Small intestine (tissue), 7 donors: ENCODE data around the gene LETM1. TPM values are rescaled to one million over a fixed set of nuclear protein-coding genes. Genes with fewer than 3 reads are reported as not detected.

Experiments used
- DNase-seq, 2 donors: peaks; one replicate each; pipeline versions ENCODE4 v3.0.0 to v3.0.0-alpha.2; 2013
- FAIRE-seq: peaks from 2 replicates; lab custom pipeline; 2012; peaks lifted over from hg19 to GRCh38; lab: Jason Lieb, UNC
- H3K27ac ChIP-seq, 3 donors: one replicate each; pipeline ENCODE4 v1.5.1; 2013; ENCODE audit warnings: low read length in 2 of 3, mild to moderate bottlenecking in 2 of 3, control low read depth in 1 of 3, inconsistent platforms in 1 of 3, low read depth in 1 of 3, moderate library complexity in 1 of 3
- H3K27me3 ChIP-seq, 3 donors: one replicate each; pipeline ENCODE4 v1.6.1; 2013; ENCODE audit warnings: low read length in 3 of 3, inconsistent platforms in 1 of 3; ENCODE audit not compliant: control insufficient read depth in 3 of 3, insufficient read depth in 3 of 3
- H3K36me3 ChIP-seq, 3 donors: one replicate each; pipeline ENCODE4 v1.6.1; 2013; ENCODE audit warnings: low read length in 3 of 3, inconsistent platforms in 1 of 3, low read depth in 1 of 3, mild to moderate bottlenecking in 1 of 3, moderate library complexity in 1 of 3; ENCODE audit not compliant: control insufficient read depth in 3 of 3, insufficient read depth in 2 of 3
- H3K4me1 ChIP-seq, 3 donors: one replicate each; pipeline ENCODE4 v1.6.1; 2013; ENCODE audit warnings: low read length in 2 of 3, inconsistent platforms in 1 of 3, low read depth in 1 of 3, mild to moderate bottlenecking in 1 of 3, moderate library complexity in 1 of 3; ENCODE audit not compliant: control insufficient read depth in 3 of 3, insufficient read depth in 2 of 3
- H3K4me3 ChIP-seq, 3 donors: one replicate each; pipeline ENCODE4 v1.5.1; 2013; ENCODE audit warnings: low read length in 3 of 3, control low read depth in 1 of 3, inconsistent platforms in 1 of 3, low read depth in 1 of 3, mild to moderate bottlenecking in 1 of 3, moderate library complexity in 1 of 3
- H3K9me3 ChIP-seq, 2 donors: one replicate each; pipeline ENCODE4 v1.6.1; 2013; ENCODE audit warnings: low read depth in 1 of 2, low read length in 1 of 2; ENCODE audit not compliant: control insufficient read depth in 2 of 2, insufficient read depth in 1 of 2
- whole genome bisulfite sequencing, 3 donors: extraction: QIAGEN DNeasy Blood & Tissue Kit; methylation state at CpG; one replicate each; pipeline ENCODE4 v1.1.7; 2013; 5-methylcytosine and 5-hydroxymethylcytosine counted together
- polyA plus RNA-seq, 4 donors: library from polyadenylated mRNA; stranded (reverse) in 3 of 4; unstranded in 1 of 4; fragments of 200-250 nt in 3 of 4; fragments of 120-200 nt in 1 of 4; gene quantifications; one replicate each; pipeline versions ENCODE4 v1.2.1 to v1.2.3, GENCODE V29; 2013
- donor health status: healthy with polysubstance abuse.
- donor health status: control.
- donor health status: control.
- donor health status: Bipolar disorder and iron deficiency.
- donor health status: healthy.

LETM1 gene
- polyA plus RNA-seq, 4 donors: 19.7 to 28.5 (median 23.1) TPM

DNA sequence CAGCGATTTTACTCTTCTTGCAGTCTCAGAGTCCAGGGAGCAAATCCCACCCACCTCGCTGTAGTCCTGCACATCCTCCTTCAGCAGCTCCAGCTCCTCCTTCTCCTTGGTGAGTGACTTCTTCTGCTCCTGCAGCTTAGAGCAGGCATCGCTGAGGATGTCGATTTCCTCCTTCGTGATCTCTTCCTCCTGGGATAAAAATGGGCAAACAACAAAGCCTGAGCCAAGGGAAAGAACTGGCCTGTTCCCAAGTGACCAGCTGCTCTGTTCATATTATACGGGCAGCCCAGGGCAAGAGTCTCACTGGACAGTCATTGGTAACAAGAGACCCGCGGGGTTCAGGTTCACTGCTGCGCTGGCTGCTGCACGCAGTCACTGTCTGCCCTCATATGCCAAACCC, 36.7 kb downstream of the LETM1 start:
- Histone ChIP-seq H3K27ac (no peak overlapping the region), H3K4me3 (no peak overlapping the region), H3K36me3 (peaks cover 23 to 92% (median 28%) of the 10 kb centered on the region in 3 donors), H3K27me3 (no peaks in the 10 kb centered on the region), H3K9me3 (no peaks in the 10 kb centered on the region), H3K4me1 (no peaks in the 10 kb centered on the region)
- no peak for FAIRE-seq
- WGBS, 3 donors: 77 to 80% (median 80%) methylated on average over 10 of the region's 10 CpGs
- no peak for DNase-seq

GRCh38 chr4:1815997-1816860, 39.7 kb downstream of the LETM1 start:
- Histone ChIP-seq H3K4me1 (no peaks in the 10 kb centered on the region), H3K36me3 (peaks cover 22 to 87% (median 26%) of the 10 kb centered on the region in 3 donors), H3K27me3 (no peaks in the 10 kb centered on the region), H3K4me3 (no peak overlapping the region), H3K9me3 (no peaks in the 10 kb centered on the region), H3K27ac (no peak overlapping the region)
- 89 to 90% (median 89%) methylated on average over 25 of the region's 25 CpGs for WGBS, 3 donors
- DNase-seq: no peak
- no peak for FAIRE-seq

DNA sequence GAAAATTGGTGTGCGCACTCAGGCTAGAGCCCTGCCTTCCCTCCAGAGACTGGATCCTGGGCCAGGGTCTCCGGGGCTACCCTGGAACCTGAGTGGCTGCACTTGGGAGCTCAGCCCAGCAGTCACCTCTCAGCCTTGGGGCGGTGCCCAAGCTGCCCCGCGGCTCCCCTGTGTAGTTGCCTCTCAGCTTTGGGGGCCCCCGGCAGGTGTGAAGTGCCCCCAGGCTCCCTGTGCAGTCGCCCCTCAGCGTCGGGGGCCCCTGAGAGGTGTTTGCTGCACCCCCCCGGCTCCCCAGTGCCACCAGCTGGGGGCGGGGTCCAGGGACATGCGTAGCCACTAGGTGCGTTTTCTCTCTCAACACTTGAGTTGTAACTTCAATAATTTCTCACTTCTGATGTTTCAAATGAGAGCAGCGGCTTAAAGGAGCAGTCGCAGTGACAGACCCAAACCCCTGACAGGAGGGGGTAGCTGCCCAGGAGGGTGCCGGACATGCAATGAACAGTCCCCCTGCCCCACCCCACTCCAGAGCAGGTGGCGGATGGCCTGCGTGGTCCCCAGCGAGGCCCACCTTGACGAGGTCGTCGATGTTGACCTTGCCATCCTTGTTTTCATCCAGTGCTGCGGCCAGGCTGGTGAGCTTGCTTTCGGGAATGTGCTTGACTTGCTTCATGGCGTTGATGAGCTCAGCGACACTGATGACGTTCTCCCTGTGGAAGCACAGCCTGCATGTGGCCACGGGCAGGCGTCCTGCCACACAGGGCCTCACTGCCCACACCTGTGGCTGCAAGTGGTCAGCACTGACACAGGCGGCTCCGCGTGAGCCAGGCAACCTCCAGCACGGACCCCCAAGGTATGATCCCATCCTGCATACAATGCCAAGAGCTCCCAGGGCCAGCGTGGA, 40.6 kb downstream of the LETM1 start:
- Histone ChIP-seq H3K4me1 (no peaks in the 10 kb centered on the region), H3K27ac (no peak overlapping the region), H3K27me3 (no peaks in the 10 kb centered on the region), H3K9me3 (no peaks in the 10 kb centered on the region), H3K36me3 (peaks cover 22 to 88% (median 24%) of the 10 kb centered on the region in 3 donors), H3K4me3 (no peak overlapping the region)
- FAIRE-seq (no peak), DNase-seq (no peak)
- WGBS, 3 donors: 94 to 96% (median 94%) methylated on average over 32 to 34 of the region's 34 CpGs

DNA sequence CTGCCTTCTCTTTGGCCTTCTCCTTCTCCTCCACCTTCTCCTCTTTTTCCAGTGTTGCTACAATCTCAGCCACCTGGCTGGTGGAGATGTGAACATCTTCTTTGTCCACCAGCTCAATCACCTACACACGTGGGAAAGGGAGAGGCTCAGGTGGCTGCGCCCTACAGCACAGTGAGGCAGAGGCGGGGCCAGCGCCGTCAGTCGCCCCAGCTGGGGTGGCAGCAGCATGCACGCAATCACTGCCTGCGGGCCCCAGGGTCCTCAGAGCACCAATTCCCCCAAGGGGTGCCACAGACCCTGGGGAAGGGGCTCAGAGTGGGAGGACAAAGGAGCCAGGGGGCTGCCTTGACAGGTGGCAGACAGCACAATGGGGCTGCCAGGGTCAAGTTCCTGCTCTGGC, 41.5 kb downstream of the LETM1 start:
- Histone ChIP-seq H3K9me3 (no peaks in the 10 kb centered on the region), H3K27ac (no peak overlapping the region), H3K27me3 (no peaks in the 10 kb centered on the region), H3K4me3 (no peak overlapping the region), H3K36me3 (peaks cover 22 to 88% (median 23%) of the 10 kb centered on the region in 3 donors), H3K4me1 (peaks cover 0 to 7% (median 0%) of the 10 kb centered on the region in 3 donors)
- 82 to 92% (median 89%) methylated on average over 8 of the region's 8 CpGs for WGBS, 3 donors
- FAIRE-seq (no peak), DNase-seq (no peak)

DNA sequence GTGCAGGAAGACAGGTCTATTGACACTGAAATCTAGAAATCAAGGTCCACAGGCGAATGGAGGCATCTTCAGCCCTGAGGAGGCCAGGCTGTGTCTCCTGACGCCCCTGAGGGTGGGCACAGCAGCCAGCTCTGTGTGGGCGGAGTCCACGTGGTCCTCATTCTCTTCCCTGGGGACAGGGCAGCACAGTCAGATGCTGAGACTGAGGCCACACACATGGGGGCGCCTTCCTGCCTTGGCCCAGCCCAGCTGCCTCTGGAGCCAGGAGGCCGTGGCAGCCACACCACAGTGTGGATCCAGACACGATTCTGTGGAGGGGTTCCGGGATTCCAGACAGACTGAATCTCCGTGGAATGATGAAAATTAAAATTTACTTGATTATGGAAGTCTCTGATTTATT, 42.0 kb downstream of the LETM1 start:
- H3K4me3 ChIP-seq: no peak overlapping the region
- no peaks in the 10 kb centered on the region for H3K27me3 ChIP-seq
- no peak overlapping the region for H3K27ac ChIP-seq
- peaks cover 22 to 88% (median 23%) of the 10 kb centered on the region in 3 donors for H3K36me3 ChIP-seq
- H3K4me1 ChIP-seq: peaks cover 0 to 12% (median 0%) of the 10 kb centered on the region in 3 donors
- WGBS, 3 donors: 68 to 79% (median 73%) methylated on average over 9 of the region's 9 CpGs
- no peak for DNase-seq
- no peaks in the 10 kb centered on the region for H3K9me3 ChIP-seq
- FAIRE-seq: no peak

- Histone ChIP-seq H3K36me3 (peaks cover 17 to 88% (median 23%) of the 10 kb centered on the region in 3 donors), H3K27me3 (no peaks in the 10 kb centered on the region), H3K27ac (no peak overlapping the region), H3K9me3 (no peaks in the 10 kb centered on the region), H3K4me1 (peaks cover 0 to 17% (median 0%) of the 10 kb centered on the region in 3 donors), H3K4me3 (no peak overlapping the region)
- WGBS, 3 donors: 72 to 83% (median 77%) methylated on average over 9 of the region's 9 CpGs
- FAIRE-seq: no peak
- no peak for DNase-seq
Observed at GRCh38 chr4:1813231-1813630, 42.7 kb downstream of the LETM1 start.

DNA sequence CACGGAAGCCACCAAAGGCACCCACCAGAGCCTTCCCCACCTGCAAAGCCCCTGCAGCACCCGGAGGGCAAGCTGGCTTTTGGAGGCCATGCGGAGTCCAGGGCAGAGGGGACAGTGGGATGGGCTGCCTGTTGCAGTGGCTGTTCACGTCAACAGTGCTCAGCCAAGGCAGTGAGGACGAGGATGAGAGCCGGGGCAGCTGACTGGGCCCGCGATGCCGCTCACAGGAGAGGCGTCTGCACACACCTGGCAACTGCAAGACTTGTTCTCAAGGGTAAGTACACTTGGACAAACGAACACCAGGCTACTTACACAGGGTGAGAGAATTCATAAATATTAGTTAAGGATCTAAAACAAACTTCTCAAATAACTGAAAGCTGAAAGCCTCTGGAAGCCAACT, 43.2 kb downstream of the LETM1 start:
- Histone ChIP-seq H3K36me3 (peaks cover 17 to 88% (median 21%) of the 10 kb centered on the region in 3 donors), H3K27ac (no peak overlapping the region), H3K27me3 (no peaks in the 10 kb centered on the region), H3K4me3 (no peak overlapping the region), H3K9me3 (no peaks in the 10 kb centered on the region), H3K4me1 (peaks cover 0 to 21% (median 0%) of the 10 kb centered on the region in 3 donors)
- WGBS, 3 donors: 78 to 82% (median 80%) methylated on average over 11 of the region's 11 CpGs
- FAIRE-seq (no peak), DNase-seq (no peak)

DNA sequence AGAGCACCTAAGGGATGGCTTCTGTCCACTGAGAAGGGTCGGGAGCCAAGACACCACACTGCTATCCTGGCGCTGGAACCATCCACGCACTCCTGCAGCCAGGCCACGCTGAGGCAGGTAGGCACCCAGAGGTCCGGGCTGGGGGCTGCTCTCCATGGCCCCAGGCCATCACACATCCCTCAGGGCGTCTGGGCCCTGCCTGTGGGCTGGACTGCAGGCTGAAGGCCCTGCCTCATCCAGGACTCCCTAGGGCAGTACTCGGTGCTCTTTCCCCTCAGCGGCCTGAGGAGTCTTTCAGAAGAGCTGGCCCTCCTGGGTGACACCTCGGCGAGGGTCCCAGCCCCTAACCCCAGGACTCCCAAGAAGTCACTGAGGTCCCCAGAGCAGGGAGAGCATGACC, 45.2 kb downstream of the LETM1 start:
- Histone ChIP-seq H3K4me1 (peaks cover 0 to 38% (median 0%) of the 10 kb centered on the region in 3 donors), H3K27ac (no peak overlapping the region), H3K4me3 (no peak overlapping the region), H3K36me3 (peaks cover 8 to 92% (median 20%) of the 10 kb centered on the region in 3 donors), H3K9me3 (no peaks in the 10 kb centered on the region), H3K27me3 (no peaks in the 10 kb centered on the region)
- no peak for FAIRE-seq
- 92% methylated on average over 10 of the region's 10 CpGs for WGBS, 3 donors
- DNase-seq: no peak
